Breast epithelium (tissue), 4 donors: ENCODE measurements around the gene PHLPP2. TPM values are rescaled to one million over a fixed set of nuclear protein-coding genes. Genes with fewer than 3 reads are reported as not detected.

Source experiments
- DNase-seq, 2 donors: peaks; one replicate each; pipeline ENCODE4 v3.0.0-alpha.2; 2019; ENCODE audit warnings: low spot score in 2 of 2
- H3K27ac ChIP-seq, 2 donors: fragments of 200-600 bp; sonication (generic) in 1 of 2; one replicate each; pipeline ENCODE4 v1.5.1; 2016 to 2019; ENCODE audit warnings: mild to moderate bottlenecking in 1 of 2
- H3K27me3 ChIP-seq, 2 donors: fragments of 200-600 bp; sonication (generic) in 1 of 2; one replicate each; pipeline versions ENCODE4 v1.5.1 to v1.6.0; 2017 to 2019; ENCODE audit warnings: control low read depth in 1 of 2, mild to moderate bottlenecking in 1 of 2
- H3K36me3 ChIP-seq: fragments of 200-600 bp; one replicate; pipeline ENCODE4 v1.5.1; 2019
- H3K4me1 ChIP-seq, 2 donors: fragments of 200-600 bp; sonication (generic); one replicate each; pipeline ENCODE4 v1.5.1; 2016 to 2019; ENCODE audit warnings: control low read depth in 1 of 2
- H3K4me3 ChIP-seq, 3 donors: fragments of 200-600 bp; sonication (generic); 1 replicate in 2 of 3; 2 replicates in 1 of 3; pipeline ENCODE4 v1.5.1; 2016 to 2019; ENCODE audit warnings: mild to moderate bottlenecking in 3 of 3, moderate library complexity in 2 of 3
- H3K9me3 ChIP-seq, 2 donors: fragments of 200-600 bp; sonication (generic) in 1 of 2; one replicate each; pipeline ENCODE4 v1.5.1; 2016 to 2019; ENCODE audit warnings: control low read depth in 1 of 2
- POLR2A ChIP-seq: fragments of 450-650 bp; IDR thresholded peaks from one replicate; pipeline ENCODE4 v1.6.1; 2016; ENCODE audit warnings: antibody characterized with exemption, mild to moderate bottlenecking, moderate library complexity
- POLR2AphosphoS5 ChIP-seq, 3 donors: sonication (generic); formaldehyde crosslinking; IDR thresholded peaks; one replicate each; pipeline ENCODE4 v1.6.1; 2017; ENCODE audit warnings: antibody characterized with exemption in 3 of 3
- intact Hi-C: fragments of 100-400 bp; cut with DNase I; formaldehyde crosslinking; loops from one replicate; pipeline ENCODE4 v1.15.1; 2023; ENCODE audit warnings: low total_unique reads
- total RNA-seq, 3 donors: library from RNA; depleted of rRNA; stranded (reverse); fragments of >200 nt; gene quantifications; one replicate each; pipeline ENCODE4 v1.1.0, GENCODE V29; 2016
- TF ChIP-seq, protein P1 (sequence below), 3 donors: fragments of 450-650 bp; IDR thresholded peaks; one replicate each; pipeline ENCODE4 v1.5.1; 2016 to 2017; ENCODE audit warnings: antibody characterized with exemption in 3 of 3, mild to moderate bottlenecking in 3 of 3, moderate library complexity in 3 of 3

Gene PHLPP2
- total RNA-seq, 3 donors from 2014 or later = 12.5 to 16.1 (median 15.5) TPM

GRCh38 chr16:71727551-71728324, 3.2 kb upstream of the PHLPP2 start:
- Histone ChIP-seq H3K9me3 (no peaks in the 10 kb centered on the region), H3K4me1 (no peaks in the 10 kb centered on the region), H3K36me3 (peaks cover 8% of the 10 kb centered on the region), H3K27ac (no peak overlapping the region), H3K4me3 (no peak overlapping the region), H3K27me3 (no peaks in the 10 kb centered on the region)
- TF ChIP-seq, protein P1, sequence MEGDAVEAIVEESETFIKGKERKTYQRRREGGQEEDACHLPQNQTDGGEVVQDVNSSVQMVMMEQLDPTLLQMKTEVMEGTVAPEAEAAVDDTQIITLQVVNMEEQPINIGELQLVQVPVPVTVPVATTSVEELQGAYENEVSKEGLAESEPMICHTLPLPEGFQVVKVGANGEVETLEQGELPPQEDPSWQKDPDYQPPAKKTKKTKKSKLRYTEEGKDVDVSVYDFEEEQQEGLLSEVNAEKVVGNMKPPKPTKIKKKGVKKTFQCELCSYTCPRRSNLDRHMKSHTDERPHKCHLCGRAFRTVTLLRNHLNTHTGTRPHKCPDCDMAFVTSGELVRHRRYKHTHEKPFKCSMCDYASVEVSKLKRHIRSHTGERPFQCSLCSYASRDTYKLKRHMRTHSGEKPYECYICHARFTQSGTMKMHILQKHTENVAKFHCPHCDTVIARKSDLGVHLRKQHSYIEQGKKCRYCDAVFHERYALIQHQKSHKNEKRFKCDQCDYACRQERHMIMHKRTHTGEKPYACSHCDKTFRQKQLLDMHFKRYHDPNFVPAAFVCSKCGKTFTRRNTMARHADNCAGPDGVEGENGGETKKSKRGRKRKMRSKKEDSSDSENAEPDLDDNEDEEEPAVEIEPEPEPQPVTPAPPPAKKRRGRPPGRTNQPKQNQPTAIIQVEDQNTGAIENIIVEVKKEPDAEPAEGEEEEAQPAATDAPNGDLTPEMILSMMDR (IDR thresholded peaks at IDR 0.05) = no peak
- TF ChIP-seq POLR2A (no peak), POLR2AphosphoS5 (IDR thresholded peaks at IDR 0.05) (no peak)
- intact Hi-C loops = no loop called here
- DNase-seq = no peak

DNA sequence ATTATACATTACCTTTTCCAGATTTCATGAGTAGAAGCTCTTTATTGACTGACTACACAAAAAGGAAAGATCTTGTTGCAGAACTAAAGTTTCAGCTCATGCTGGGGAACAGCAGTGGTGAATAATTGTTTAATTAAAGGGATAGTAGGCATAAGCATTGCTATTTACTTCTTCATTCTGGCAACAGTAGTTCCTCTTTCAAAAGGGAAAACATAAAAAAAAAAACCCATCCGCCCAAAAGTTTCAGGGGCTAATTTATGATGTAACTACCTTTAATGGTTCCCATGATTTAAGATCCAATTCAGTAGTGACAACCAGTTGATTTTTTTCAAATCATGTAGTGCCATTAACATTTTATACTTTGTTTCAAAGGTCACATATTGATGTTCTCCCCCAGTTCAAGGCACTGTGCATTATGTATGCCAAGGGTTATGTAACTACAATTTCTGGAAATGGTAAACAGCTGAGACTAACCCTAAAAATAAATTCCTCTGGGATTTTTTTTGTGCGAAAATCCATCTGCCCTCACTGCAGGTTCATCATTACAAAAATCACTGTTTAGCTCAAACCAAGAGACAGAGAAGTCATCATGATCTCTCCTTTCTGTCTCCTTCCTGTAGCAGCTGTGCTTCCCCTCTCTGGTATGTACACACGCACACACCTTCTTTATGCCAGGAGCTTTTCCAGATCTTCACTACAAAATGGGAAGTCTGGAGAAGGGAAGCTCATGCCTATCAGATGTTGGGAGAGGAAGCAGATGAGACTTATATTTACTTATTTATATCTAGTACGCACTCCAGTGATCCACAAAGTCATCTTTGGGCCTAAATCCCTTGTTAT, 2.2 kb upstream of the PHLPP2 start:
- TF ChIP-seq POLR2AphosphoS5 (IDR thresholded peaks at IDR 0.05) = no peak
- no peak for TF ChIP-seq POLR2A
- TF ChIP-seq, protein P1 (IDR thresholded peaks at IDR 0.05) = no peak
- no peaks in the 10 kb centered on the region for H3K36me3 ChIP-seq
- H3K27me3 ChIP-seq = no peaks in the 10 kb centered on the region
- no peak overlapping the region for H3K4me3 ChIP-seq
- no peaks in the 10 kb centered on the region for H3K4me1 ChIP-seq
- intact Hi-C loops = no loop called here
- DNase-seq = no peak
- H3K27ac ChIP-seq = peak overlapping the region in 1 of 2 donors; percentile 16
- no peaks in the 10 kb centered on the region for H3K9me3 ChIP-seq

GRCh38 chr16:71723537-71724319, 773 bp downstream of the PHLPP2 start:
- Histone ChIP-seq H3K27me3 (no peaks in the 10 kb centered on the region), H3K36me3 (no peaks in the 10 kb centered on the region), H3K4me1 (no peaks in the 10 kb centered on the region), H3K4me3 (peak overlapping the region; percentile 82 to 98 (median 83)), H3K27ac (peak overlapping the region; percentile 93 to 97), H3K9me3 (no peaks in the 10 kb centered on the region)
- TF ChIP-seq, protein P1 (IDR thresholded peaks at IDR 0.05) = peak in 2 of 3 donors; percentile 10 to 15
- no peak for TF ChIP-seq POLR2AphosphoS5 (IDR thresholded peaks at IDR 0.05)
- intact Hi-C loops = no loop called here
- peak; percentile 49 to 62 for DNase-seq

GRCh38 chr16:71722801-71723536, 1.5 kb downstream of the PHLPP2 start:
- no peaks in the 10 kb centered on the region for H3K27me3 ChIP-seq
- H3K27ac ChIP-seq = peak overlapping the region; percentile 93 to 97
- TF ChIP-seq POLR2AphosphoS5 (IDR thresholded peaks at IDR 0.05) (peak in 2 of 3 donors; percentile 57 to 58), POLR2A (no peak)
- TF ChIP-seq, protein P1 (IDR thresholded peaks at IDR 0.05) = no peak
- intact Hi-C loops = no loop called here
- peak overlapping the region; percentile 82 to 98 (median 83) for H3K4me3 ChIP-seq
- DNase-seq = peak; percentile 57 to 68
- no peaks in the 10 kb centered on the region for H3K4me1 ChIP-seq
- H3K9me3 ChIP-seq = no peaks in the 10 kb centered on the region
- no peaks in the 10 kb centered on the region for H3K36me3 ChIP-seq
